Activated CD4-positive, alpha-beta T cell treated with anti-CD3 and anti-CD28 coated beads for 48 hours (primary cell): ENCODE results near the gene RAB18.
"Not testable (repeated sequence)": the region's sequence is repeated elsewhere in the genome, so short reads cannot be mapped to it uniquely, and the experiment has no call there.

Experiments
- DNase-seq: peaks from one replicate; pipeline ENCODE4 v3.0.0-alpha.2; 2020

Gene RAB18

GRCh38 chr10:27504007-27504807 is at the start of gene RAB18:
Gene RAB18, plus strand, starts transcription at chr10:27504304. Its CDS starts 66 bp downstream, at chr10:27504370.
- peak; percentile 99 for DNase-seq

DNA sequence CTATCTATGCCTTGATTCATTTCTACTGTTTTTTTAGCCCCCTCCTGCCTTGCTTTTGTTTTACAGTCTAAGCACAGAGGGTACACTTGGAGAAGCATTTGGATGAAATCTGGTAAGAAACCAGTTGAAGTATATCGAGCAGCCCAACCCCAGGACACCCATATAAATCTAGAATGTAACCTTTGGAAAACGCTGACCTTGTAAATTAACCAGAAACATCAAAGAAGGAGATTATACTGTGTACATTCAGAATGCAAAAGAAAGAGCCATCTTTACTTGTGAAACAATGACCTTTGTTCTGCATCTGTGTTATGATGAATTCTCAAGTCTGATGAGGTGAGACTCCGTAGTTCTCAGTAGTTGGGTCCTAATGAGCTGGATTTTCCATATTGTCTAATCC is 49.3 kb upstream of the RAB18 start:
- DNase-seq, result no peak

- no peak for DNase-seq
These were observed 46.7 kb upstream of the RAB18 start for GRCh38 chr10:27457261-27457945.

DNA sequence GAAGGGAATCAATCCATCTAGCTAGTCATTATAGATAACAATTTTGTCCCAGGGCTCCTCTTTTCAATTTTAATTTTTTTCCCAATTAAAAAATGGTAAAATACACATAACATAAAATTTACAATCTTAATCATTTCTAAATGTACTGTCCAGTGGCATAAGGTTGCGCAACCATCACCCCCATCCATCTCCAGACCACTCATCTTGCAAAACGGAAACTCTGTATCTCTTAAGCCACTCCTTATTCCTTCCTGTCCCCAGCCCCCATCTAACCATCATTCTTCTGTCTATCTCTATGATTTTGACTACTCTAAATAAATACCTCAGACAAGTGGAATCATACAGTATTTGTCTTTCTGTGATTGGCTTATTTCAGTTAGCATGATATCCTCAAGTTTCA is 46.1 kb upstream of the RAB18 start:
- no peak for DNase-seq

GRCh38 chr10:27461312-27461711 is 42.8 kb upstream of the RAB18 start:
- DNase-seq, result no peak

DNA sequence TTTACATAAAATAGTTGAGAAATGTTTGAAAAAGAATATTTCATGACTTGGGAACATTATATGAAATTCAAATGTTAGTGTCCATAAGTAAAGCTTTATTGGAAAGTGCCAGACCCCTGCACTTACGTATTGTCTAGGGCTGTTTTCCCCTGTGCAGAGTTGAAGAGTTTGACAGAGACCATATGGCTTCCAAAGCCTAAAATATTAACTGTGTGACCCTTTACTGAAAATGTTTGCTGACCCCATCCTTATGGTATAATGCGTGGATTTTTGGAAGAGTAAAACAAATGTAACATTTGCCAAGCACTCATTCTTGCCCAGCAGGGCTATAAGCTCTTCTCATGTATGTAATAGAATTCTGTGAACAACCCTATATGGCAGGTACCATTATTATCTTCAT is 40.1 kb upstream of the RAB18 start:
- no peak for DNase-seq

DNA sequence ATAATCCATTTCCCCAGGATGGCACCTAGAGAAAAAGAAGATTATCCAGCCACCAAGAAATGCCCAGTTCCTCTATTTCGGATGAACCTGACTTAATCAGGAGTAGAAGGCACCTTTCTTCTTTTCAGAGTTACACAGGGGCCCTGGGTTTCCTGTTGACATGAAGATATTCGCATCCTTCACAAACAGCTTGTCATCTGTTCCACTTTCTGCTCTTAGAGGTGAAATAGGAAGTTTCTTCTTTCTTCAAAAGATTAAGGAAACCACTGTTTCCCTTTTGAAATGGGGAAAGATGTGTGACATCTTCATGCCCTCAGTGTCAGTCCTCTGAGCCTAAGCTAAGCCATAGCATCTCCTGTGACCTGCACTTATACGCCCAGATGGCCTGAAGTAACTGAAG is 39.1 kb upstream of the RAB18 start:
- no peak for DNase-seq

DNA sequence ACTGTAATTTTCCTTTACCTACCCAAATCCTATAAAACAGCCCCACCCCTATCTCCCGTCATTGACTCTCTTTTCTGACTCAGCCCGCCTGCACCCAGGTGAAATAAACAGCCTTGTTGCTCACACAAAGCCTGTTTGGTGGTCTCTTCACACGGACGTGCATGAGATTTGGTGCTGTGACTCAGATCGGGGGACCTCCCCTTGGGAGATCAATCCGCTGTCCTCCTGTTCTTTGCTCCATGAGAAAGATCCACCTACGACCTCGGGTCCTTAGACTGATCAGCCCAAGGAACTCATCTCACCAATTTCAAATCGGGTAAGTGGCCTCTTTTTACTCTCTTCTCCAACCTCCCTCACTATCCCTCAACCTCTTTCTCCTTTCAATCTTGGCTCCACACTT is 38.5 kb upstream of the RAB18 start:
- DNase-seq, result not testable (repeated sequence)

DNA sequence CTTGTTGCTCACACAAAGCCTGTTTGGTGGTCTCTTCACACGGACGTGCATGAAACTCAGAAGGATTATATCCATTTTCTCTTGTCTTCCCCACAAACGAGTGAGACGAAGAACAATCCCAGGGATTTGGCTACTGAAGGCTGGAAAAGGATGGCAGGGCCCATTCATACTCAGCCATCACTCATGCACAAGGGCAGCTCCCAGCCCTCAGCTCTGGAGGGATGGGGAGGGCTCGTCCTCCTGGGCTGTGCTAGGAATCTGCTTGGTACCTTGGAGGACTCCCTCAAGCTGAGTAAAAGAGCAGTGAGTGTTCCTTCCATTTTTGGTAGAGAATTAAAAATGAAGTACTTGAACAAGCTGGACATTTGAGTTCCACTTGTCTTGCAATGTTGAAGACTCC is 33.2 kb upstream of the RAB18 start:
- DNase-seq, result no peak

DNA sequence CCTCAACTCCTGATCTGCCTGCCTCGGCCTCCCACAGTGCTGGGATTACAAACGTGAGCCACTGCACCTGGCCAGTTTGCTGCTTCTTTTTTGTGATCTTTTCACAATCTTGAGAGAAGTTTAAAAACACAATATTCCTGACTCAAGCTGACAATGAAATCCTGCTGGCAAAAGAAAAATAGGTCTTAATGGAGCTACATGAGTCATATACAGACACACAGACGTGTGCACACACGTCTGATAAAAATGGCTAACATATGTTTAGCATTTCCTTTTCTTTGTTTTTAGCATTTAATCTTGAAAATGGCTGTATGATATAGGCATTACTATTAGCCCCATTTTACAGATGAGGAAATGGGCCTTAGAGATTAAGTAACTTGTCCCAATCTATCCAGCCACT is 29.4 kb upstream of the RAB18 start:
- DNase-seq, result no peak

DNA sequence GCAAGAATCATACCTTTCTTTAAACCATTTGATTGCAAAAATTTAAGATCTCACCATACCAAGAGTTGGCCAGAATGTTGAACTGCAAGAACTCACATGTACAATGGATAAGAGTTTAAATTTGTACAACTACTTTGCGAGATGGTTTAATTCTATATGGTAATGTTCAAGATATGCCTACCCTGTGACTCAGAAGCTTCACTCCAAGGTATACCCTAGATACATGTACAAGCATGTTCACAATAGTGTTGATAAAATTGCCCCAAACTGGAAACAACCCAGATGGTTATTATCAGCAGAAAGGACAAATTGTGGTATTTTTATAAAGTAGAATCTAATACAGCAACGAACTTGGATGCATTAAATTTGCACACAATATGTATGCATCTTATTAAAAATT is 25.1 kb upstream of the RAB18 start:
- no peak for DNase-seq

- no peak for DNase-seq
These were observed 22.6 kb upstream of the RAB18 start for GRCh38 chr10:27481486-27481885.

GRCh38 chr10:27482984-27483956 is 20.8 kb upstream of the RAB18 start:
- no peak for DNase-seq

- no peak for DNase-seq
These were observed 18.7 kb upstream of the RAB18 start for GRCh38 chr10:27485368-27485767.

DNA sequence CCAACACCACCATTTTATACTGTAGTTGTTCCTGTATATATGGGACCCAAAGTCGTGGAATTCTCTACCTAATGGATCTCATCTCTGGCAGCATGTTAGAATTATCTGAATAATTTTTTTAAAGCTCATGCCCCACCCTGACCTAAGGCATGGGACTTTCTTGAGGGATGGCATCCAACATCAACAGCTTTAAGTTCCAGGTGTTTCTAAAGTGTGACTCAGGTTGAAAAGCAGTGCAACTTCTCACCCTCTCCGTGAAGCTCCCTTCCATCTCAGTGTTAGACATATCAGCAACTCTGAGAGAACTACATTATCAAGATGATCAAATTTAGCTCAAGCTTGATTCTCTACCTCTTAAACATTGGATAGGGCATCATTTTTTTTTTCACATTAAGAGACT is 18.1 kb upstream of the RAB18 start:
- no peak for DNase-seq

DNA sequence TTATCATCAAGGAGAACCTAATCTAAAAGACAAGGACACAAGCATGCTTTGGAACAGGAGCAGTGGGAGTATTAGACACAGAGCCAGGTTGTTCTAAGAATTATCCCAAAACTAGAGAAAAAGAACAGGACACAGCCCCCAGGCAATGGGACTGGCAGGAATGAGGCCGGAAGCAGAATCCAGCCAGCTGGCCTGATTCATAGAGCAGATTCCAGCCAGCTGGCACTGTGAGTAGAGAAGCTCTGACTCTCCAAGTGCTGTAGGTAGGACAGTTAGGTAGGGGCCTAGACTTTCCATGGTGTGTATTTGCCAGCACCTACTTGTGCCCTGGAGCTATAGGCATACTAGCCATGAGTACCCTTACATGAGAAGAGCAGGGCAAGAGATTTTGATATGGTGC is 13.3 kb upstream of the RAB18 start:
- DNase-seq, result no peak

GRCh38 chr10:27494116-27494805 is 9.8 kb upstream of the RAB18 start:
- no peak for DNase-seq

- no peak for DNase-seq
These were observed 8.0 kb upstream of the RAB18 start for GRCh38 chr10:27496137-27496536.

- DNase-seq, result no peak
These were observed 4.0 kb upstream of the RAB18 start for GRCh38 chr10:27500096-27500495.

GRCh38 chr10:27500886-27501285 is 3.2 kb upstream of the RAB18 start:
- DNase-seq, result no peak

DNA sequence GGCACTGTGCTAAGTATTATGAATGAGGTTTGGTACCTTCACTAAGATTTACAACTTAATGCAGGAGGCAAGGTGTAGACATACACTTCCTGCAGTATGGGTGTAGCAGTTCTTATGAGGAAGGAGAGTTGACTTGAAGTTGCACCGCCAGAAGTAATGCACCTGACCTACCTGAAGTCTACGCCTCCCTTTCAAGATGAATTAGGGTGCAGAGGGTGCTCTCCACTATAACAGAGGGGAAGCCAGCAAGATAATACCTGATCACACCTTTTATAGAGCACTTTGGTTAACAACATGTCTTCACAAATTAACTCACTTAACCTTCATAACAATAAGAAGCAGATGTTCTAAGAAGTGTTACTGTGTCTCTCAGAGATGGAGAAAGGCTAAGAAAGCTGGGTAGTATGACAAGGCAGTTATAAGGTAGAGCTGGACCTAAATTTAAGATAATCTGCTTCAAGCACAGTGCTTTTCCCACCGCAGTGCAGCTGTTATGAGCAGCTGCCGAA is 552 bp upstream of the RAB18 start:
- DNase-seq, result no peak

DNA sequence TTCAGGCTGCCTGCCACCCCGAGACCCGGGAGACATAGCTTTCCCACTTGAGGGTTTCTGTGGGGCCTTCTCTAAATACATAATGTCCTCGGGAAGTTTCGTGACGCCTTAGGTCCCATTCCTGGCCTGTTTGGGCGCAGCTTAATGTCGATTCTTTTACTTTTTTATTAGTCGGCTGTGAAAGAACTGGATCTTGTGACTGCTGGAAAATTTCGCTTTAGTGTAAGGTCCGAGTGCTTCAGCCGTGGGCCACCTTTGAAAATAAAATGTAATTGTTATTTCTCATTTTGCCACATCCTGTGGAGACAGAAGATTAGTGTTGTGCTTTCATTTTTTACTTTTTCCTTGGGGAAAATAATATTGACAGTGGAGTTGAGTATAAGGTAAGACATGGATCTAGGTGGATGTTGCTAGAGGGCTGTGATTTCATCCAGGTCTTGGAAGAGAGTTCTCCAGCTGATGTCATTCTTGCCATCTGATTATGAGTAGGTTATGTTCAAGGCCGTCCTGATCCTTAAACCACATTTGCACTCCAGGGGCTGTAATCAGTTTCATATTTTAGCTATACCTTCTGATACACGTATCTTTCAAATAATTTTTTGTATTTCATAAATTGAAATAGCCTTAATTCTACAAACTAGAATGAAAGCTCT is 830 bp downstream of the RAB18 start:
- no peak for DNase-seq
